Spleen (tissue), 11 donors: Measurements from ENCODE around the gene SETD7. TPM values are rescaled to one million over a fixed set of nuclear protein-coding genes. Genes with fewer than 3 reads are reported as not detected.

Experiments used
- DNase-seq: peaks from one replicate; pipeline ENCODE4 v3.0.0-alpha.2; 2020
- H3K27ac ChIP-seq, 8 donors: fragments of 200-600 bp; sonication (generic) in 7 of 8; 1 replicate in 4 of 8; 2 replicates in 4 of 8; pipeline versions ENCODE4 v1.5.0 to v1.8.0; 2016 to 2021; ENCODE audit warnings: inconsistent platforms in 4 of 8, mild to moderate bottlenecking in 4 of 8, moderate library complexity in 1 of 8
- H3K27me3 ChIP-seq, 7 donors: fragments of 200-600 bp; sonication (generic) in 6 of 7; replicated peaks in 1 of 7; 1 replicate in 4 of 7; 2 replicates in 3 of 7; pipeline versions ENCODE4 v1.5.0 to v1.8.0; 2016 to 2021; ENCODE audit warnings: inconsistent platforms in 3 of 7, mild to moderate bottlenecking in 1 of 7
- H3K36me3 ChIP-seq, 6 donors: fragments of 200-600 bp; sonication (generic) in 5 of 6; 1 replicate in 4 of 6; 2 replicates in 2 of 6; pipeline versions ENCODE4 v1.5.0 to v1.8.0; 2016 to 2021; ENCODE audit warnings: inconsistent platforms in 2 of 6
- H3K4me1 ChIP-seq, 6 donors: fragments of 200-600 bp; sonication (generic) in 5 of 6; 1 replicate in 3 of 6; 2 replicates in 3 of 6; pipeline versions ENCODE4 v1.5.0 to v1.8.0; 2016 to 2021; ENCODE audit warnings: inconsistent platforms in 3 of 6
- H3K4me3 ChIP-seq, 8 donors: fragments of 200-600 bp; sonication (generic) in 7 of 8; 1 replicate in 4 of 8; 2 replicates in 4 of 8; pipeline versions ENCODE4 v1.5.0 to v1.8.0; 2016 to 2021; ENCODE audit warnings: inconsistent platforms in 4 of 8, mild to moderate bottlenecking in 4 of 8, moderate library complexity in 2 of 8
- H3K9me3 ChIP-seq, 8 donors: fragments of 200-600 bp; sonication (generic) in 7 of 8; 1 replicate in 4 of 8; 2 replicates in 4 of 8; pipeline versions ENCODE4 v1.5.0 to v1.8.0; 2016 to 2021; ENCODE audit warnings: inconsistent platforms in 4 of 8
- CTCF ChIP-seq, 11 experiments: fragments of 200-600 bp in 7 of 11; fragments of 450-650 bp in 4 of 11; sonication (generic) in 4 of 11; IDR thresholded peaks in 8 of 11; conservative IDR thresholded peaks in 3 of 11; 1 replicate in 7 of 11; 2 replicates in 4 of 11; pipeline versions ENCODE4 v1.4.0 to v1.8.0; 2016 to 2021; ENCODE audit warnings: antibody characterized with exemption in 11 of 11, inconsistent platforms in 4 of 11, mild to moderate bottlenecking in 1 of 11
- POLR2A ChIP-seq, 3 donors: fragments of 450-650 bp; IDR thresholded peaks; one replicate each; pipeline ENCODE4 v1.5.1; 2017; ENCODE audit warnings: antibody characterized with exemption in 3 of 3, mild to moderate bottlenecking in 1 of 3
- POLR2AphosphoS5 ChIP-seq, 3 donors: sonication (generic); formaldehyde crosslinking; IDR thresholded peaks; one replicate each; pipeline ENCODE4 v1.5.1; 2017; ENCODE audit warnings: antibody characterized with exemption in 3 of 3
- WGBS, 5 donors: extraction: QIAGEN DNeasy Blood & Tissue Kit in 3 of 5; methylation state at CpG; one replicate each; pipeline versions ENCODE4 v1.1.5 to v1.1.7; 2013 to 2018; 5-methylcytosine and 5-hydroxymethylcytosine counted together
- intact Hi-C: fragments of 100-400 bp; cut with DNase I; formaldehyde crosslinking; loops from one replicate; pipeline ENCODE4 v1.15.0; 2023; ENCODE audit warnings: low total_unique reads
- polyA plus RNA-seq, 3 donors: library from polyadenylated mRNA; stranded (reverse); fragments of 200-250 nt; gene quantifications; one replicate each; pipeline ENCODE4 v1.2.1, GENCODE V29; 2013
- total RNA-seq, 7 donors: library from RNA; depleted of rRNA in 3 of 7; stranded (reverse); fragments of >200 nt in 3 of 7; fragmentation: NEBNext Ultra II Directional in 4 of 7; extraction: Animal tissue kit (Norgen Biotek cat#: 25700) in 4 of 7; gene quantifications; one replicate each; pipeline versions ENCODE4 v1.1.0 to v1.2.1, GENCODE V29; 2016 to 2021
- donor health status: healthy with polysubstance abuse.
- donor health status: DM: no; HTN: no; CAD: no; lungs with moderate emphysema.
- donor health status: DM: no; HTN: no; CAD: no.
- donor health status: Bipolar disorder and iron deficiency.
- donor health status: healthy.
- donor health status: DM: no; HTN: no; CAD: no.
- donor health status: DM: yes; HTN: yes; CAD: no.

Gene SETD7
- total and polyA plus RNA-seq, 10 donors, result 5.0 to 45.4 (median 30.8) TPM

- intact Hi-C loops, result no loop called here
- peak; percentile 79 for DNase-seq
- 83 to 89% (median 86%) methylated on average over 12 of the region's 12 CpGs for WGBS, 5 donors
- Histone ChIP-seq H3K9me3 (no peaks in the 10 kb centered on the region), H3K27ac (peak overlapping the region in 3 of 8 donors; percentile 10 to 97 (median 78)), H3K36me3 (no peaks in the 10 kb centered on the region), H3K4me1 (peaks cover 15 to 74% (median 48%) of the 10 kb centered on the region in 6 donors), H3K27me3 (peaks cover 0 to 24% (median 0%) of the 10 kb centered on the region in 7 donors), H3K4me3 (no peak overlapping the region)
- no peak for TF ChIP-seq POLR2A (IDR thresholded peaks at IDR 0.05)
- no peak for TF ChIP-seq POLR2AphosphoS5 (IDR thresholded peaks at IDR 0.05)
Measured at GRCh38 chr4:139558235-139559088, 2.4 kb upstream of the SETD7 start.

- Histone ChIP-seq H3K27me3 (peaks cover 0 to 24% (median 0%) of the 10 kb centered on the region in 7 donors), H3K4me3 (peak overlapping the region; percentile 66 to 94 (median 84)), H3K4me1 (peaks cover 20 to 83% (median 55%) of the 10 kb centered on the region in 6 donors), H3K27ac (peak overlapping the region; percentile 92 to 98 (median 96)), H3K36me3 (no peaks in the 10 kb centered on the region), H3K9me3 (no peaks in the 10 kb centered on the region)
- DNase-seq, result no peak
- intact Hi-C loops, result no loop called here
- WGBS, 5 donors, result 22 to 43% (median 33%) methylated on average over 3 of the region's 3 CpGs
- TF ChIP-seq POLR2A (IDR thresholded peaks at IDR 0.05), result no peak
- no peak for TF ChIP-seq CTCF (IDR thresholded peaks at IDR 0.05 in 8 of 11, conservative IDR thresholded peaks at IDR 0.05 in 3 of 11)
- no peak for TF ChIP-seq POLR2AphosphoS5 (IDR thresholded peaks at IDR 0.05)
Measured at GRCh38 chr4:139557556-139558110, 1.6 kb upstream of the SETD7 start.

DNA sequence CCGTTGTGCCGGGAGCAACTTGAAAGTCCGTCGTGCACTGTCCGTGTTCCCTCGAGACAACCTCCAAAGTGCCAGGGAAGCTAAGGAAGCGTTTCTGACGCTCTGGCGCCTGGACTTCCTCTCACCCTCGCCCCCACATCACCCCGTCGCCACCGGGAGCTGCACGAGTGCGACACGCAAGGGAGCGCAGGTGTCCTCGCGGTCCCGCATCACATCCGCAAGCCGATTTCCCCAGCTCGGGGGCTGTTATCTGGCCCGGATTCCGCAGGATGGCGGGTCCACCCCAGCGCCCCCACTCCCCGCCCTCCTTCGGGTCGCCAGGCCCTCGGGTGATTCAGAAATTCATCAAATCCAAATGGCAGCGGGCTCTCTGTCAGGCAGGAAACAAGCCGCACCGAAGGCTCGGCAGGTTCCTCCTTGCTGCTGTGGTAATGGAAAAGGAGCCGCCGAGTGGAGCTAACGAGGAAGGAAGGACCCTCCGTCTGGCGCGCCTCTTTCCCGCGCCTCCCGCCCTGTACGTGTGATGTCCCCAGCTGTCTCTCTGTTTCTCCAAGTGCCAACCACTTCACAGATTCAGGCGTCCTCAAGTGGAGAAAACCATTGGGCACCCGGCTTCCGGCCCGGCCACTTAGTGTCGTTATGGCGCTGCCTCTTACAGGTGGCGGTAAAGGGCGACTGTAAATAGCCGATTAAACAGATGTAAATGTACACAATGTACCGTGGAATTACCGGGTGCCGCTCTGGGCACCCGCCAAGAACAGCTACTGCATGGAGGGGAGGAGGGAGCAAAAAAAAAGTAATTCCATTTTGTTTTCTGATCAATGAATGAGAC is 921 bp upstream of the SETD7 start:
- WGBS, 5 donors, result 0 to 1% (median 0%) methylated on average over 48 to 58 of the region's 58 CpGs
- peak; percentile 92 for DNase-seq
- TF ChIP-seq POLR2A (IDR thresholded peaks at IDR 0.05) (no peak), POLR2AphosphoS5 (IDR thresholded peaks at IDR 0.05) (peak; percentile 64 to 78 (median 65))
- no peaks in the 10 kb centered on the region for H3K36me3 ChIP-seq
- peak overlapping the region; percentile 92 to 98 (median 96) for H3K27ac ChIP-seq
- peak overlapping the region; percentile 66 to 94 (median 84) for H3K4me3 ChIP-seq
- intact Hi-C loops, result no loop called here
- peaks cover 0 to 24% (median 0%) of the 10 kb centered on the region in 7 donors for H3K27me3 ChIP-seq
- H3K9me3 ChIP-seq, result no peaks in the 10 kb centered on the region
- peaks cover 20 to 90% (median 62%) of the 10 kb centered on the region in 6 donors for H3K4me1 ChIP-seq

DNA sequence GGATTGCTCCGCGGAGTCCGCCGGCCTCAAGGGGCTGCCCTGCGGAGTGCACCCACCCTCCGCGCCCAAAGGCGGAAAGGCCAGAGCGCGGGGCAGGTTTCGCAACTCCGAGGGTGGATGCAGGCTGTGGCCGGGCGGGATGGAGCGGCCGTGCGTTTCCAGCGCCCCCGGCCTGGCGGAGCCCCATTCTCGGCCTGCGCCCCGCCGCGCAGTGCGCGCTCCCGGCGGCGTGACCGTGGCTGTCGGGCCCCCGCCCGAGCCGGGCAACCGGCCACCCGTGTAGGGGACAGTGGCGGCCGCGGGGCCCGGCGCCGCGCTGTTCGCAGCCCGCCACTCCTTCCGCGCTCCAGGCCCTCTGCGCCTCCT is 331 bp downstream of the SETD7 start:
- intact Hi-C loops, result no loop called here
- Histone ChIP-seq H3K9me3 (no peaks in the 10 kb centered on the region), H3K27me3 (peaks cover 0 to 24% (median 0%) of the 10 kb centered on the region in 7 donors), H3K4me1 (peaks cover 20 to 90% (median 66%) of the 10 kb centered on the region in 6 donors), H3K27ac (peak overlapping the region; percentile 92 to 98 (median 96)), H3K36me3 (no peaks in the 10 kb centered on the region), H3K4me3 (peak overlapping the region; percentile 66 to 94 (median 84))
- WGBS, 5 donors, result 0 to 2% (median 1%) methylated on average over 12 to 49 of the region's 49 CpGs
- no peak for DNase-seq
- TF ChIP-seq POLR2A (IDR thresholded peaks at IDR 0.05) (no peak), POLR2AphosphoS5 (IDR thresholded peaks at IDR 0.05) (no peak), CTCF (IDR thresholded peaks at IDR 0.05 in 8 of 11, conservative IDR thresholded peaks at IDR 0.05 in 3 of 11) (peak in 1 of 11 experiments; percentile 6)
